Umbilical cord (tissue), 2 donors: ENCODE measurements around the gene SLC7A11. TPM values are rescaled to one million over a fixed set of nuclear protein-coding genes. Genes with fewer than 3 reads are reported as not detected.

Experiments used
- DNase-seq: peaks from one replicate; pipeline ENCODE4 v3.0.0-alpha.2; 2015; ENCODE audit warnings: low spot score
- total RNA-seq: library from RNA; depleted of rRNA; stranded (reverse); fragments of >200 nt; gene quantifications from one replicate; pipeline ENCODE4 v1.2.3, GENCODE V29; 2014; ENCODE audit warnings: low replicate concordance; ENCODE audit not compliant: insufficient read depth

The SLC7A11 gene
- total RNA-seq, 1 donor from 2014 or later = 8.7 TPM

DNA sequence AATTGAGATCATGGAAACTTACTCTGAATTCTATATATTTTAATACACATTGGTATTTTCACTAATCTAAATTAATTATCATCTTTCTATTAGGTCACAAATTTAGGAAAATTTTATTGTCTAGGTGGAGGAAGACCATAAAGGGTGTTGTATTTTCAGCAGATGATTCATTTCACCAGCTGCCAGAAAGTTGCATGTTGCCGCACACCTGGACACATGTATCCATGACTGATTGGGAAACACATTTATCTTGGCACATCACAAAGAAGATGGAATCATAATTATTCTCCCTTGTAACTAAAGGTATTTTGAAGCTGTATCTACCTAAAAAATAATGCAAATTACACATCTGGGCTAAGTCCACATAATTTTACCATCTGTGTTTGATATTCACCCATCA, 33.1 kb downstream of the SLC7A11 start:
- DNase-seq = no peak

DNA sequence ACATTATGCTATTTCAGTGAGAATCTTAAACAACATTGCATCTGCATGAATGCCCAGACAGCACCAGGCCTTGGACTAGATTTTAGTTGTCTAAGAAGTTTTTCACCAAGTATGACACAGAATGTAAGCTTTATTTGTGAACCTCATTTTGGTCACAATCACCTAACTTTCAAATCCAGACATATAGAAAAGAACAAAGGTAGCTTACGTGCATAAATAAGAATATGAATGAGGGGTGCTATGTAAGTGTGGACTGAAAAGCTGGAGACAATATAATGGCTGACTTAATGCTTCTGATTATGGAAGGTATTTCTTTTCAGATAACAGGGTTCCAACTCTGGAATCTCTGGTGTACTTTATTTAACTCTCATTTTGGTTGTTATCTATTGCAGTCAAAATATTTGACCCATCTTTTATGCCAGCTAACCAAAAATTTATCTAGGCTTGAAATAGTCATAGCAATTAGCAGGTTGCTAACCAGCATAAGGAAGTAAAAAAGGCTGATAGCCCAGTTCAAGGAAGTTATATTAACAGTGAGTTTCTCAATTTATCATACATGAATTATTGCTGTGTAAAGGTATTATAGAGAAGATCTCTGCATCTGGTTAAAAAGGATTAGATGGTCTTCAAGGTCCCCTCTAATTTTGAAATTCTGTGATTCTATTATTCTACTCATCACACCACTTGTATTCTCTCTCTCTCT, 36.5 kb downstream of the SLC7A11 start:
- no peak for DNase-seq

DNA sequence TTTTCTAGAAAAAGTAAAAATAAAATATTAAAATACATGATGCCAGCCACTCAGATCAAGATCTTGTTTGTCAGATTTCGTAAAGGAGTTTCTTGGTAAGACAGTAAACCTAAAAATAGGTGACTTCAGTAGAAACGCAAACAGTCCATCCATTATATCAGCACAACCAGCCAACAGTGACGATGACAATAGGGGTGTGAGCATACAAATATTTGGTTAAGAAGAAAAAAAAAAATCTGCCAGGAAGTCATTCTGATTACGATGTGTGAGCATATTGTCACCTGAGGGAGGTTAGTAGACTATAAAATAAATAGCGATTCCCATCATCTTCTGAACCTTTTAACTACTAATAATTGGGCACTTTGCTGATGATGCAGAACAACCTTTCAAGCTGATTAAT, 37.6 kb downstream of the SLC7A11 start:
- DNase-seq = no peak

DNA sequence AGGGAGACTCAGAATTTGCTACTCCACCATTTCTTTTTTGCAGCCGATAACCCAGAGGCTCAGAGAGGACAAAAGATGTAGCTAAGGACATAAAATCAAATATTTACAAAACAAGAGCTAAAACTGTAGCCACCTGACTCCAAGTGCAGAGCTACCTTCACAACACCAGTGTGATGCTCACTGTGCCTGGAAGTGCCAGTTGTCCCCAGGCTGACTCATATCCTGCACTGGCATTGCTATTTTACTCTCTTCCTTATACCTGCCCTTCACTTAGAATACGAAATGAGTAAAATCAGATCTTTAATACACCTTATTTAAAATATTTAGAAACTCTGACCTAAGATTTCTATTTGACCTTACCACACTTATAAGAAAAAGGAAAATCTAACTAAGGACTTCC, 39.5 kb downstream of the SLC7A11 start:
- DNase-seq = no peak

DNA sequence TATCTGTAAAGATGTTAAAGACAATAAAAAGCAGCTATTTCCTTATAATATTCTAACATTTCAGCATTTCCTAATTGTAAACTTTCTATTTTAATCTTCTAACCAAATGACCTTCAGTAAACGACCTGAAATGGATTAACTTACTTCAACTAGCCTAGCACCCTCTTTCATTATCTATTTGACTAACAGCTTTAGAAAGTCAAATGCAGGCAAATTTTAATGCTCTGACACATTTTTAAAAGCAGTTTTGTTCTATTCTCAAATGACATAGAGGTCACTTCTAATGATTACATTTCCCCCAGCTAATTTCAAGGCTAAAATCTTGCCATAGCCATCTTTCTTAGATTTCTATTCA, 41.9 kb downstream of the SLC7A11 start:
- no peak for DNase-seq

DNA sequence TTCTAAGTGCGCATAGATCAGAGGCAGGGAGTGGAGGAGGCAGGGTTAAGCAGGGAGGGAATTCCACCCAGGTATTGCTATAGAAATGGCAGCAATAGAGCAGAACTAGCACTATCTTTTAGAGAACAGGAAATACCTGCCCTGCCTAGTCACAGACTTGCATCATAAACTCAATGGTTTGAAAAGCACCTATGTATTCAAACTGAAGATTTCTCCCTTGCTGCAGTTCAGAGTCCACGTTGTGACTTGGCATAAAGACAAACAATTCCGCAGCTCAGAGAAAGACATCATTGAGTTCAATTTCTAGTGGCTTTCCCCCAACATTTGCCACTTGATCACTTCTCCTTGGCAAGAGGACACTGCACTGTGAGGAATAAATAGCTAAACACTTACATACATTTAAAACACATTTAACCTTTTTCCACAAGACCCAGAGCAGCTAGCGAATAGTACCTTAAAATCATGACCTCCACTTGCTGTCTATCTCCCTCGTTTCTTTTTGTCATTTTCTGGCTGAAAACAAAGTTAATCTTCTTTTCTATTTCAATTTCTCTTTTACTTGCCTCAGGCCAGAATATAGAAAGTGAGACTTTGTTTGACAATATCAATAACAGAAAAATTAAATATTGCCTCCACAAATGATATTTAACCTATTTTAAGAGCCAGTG, 42.4 kb downstream of the SLC7A11 start:
- peak; percentile 43 for DNase-seq

DNA sequence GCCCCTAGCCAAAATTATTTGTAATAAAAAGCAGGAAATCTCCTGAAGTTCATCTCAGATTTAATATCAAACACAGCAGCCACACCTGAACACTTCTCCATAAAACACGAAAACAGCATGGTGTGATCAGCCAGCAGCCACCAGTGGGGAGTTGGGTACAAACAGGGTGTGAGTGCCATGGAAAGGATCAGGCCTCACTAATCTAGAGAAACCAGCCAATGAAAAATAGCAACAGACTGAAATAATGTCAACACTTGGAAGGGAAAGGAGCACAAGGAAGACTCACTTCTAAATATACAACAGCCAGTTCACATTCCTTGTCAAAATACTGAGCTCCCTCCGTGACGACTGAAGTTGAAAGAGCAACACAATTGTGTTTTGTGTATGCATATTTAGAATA, 46.0 kb downstream of the SLC7A11 start:
- no peak for DNase-seq

DNA sequence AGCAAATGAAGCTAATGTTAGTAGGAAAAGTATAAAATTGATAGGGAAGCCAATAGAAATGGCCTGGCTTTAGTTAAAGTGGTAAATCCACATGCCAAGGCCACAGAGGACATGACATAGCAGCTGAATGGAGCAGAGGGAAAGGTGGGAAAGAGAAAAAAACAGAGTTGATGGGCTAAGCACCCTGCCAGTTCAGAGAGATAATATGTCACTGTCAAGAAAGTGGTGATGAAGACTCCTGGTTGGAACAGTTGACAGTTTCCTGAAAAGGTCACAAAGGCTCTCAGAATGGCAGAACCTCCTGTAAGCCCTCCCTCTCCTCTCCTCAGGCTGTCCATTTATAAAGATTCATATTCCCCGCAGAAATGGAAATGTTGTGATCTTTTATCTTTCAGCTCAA, 48.2 kb downstream of the SLC7A11 start:
- DNase-seq = no peak

DNA sequence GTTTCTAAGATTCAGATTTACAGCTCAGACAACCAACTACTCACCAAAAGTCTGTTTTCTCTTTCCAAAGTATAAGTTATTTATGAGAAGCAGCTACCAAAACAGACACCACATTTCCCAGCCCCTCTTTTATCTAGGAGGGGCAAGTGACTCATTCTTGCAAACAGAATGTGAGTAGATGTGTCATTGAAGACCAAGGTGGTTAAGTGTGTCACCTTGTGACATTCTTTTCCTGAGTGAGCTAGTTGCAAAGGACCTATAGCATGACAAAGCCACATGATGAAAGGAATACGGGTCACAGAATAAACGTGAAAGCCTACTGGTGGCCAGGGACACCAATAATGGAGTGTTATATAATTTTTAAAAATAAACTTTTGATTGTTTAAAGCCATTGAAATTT, 50.0 kb downstream of the SLC7A11 start:
- DNase-seq = no peak

DNA sequence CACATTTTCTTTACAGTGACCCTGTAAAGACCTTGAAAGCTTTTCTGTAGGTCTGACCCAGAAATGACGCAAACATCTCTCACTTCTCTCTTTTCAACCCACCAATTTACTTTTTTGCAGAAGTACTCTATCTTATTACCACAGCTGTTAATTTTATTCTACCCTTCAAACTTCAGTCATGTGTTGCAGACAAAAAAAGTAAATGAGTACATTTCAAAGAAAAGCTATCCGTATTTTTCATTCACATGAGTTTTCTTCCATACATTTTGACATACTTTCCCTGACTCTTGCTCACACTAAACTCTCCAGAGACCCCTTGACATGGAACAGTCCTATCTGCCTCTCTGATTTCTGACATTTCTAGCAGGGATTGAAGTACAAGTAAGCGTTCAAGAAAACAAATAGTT, 51.7 kb downstream of the SLC7A11 start:
- DNase-seq = no peak

DNA sequence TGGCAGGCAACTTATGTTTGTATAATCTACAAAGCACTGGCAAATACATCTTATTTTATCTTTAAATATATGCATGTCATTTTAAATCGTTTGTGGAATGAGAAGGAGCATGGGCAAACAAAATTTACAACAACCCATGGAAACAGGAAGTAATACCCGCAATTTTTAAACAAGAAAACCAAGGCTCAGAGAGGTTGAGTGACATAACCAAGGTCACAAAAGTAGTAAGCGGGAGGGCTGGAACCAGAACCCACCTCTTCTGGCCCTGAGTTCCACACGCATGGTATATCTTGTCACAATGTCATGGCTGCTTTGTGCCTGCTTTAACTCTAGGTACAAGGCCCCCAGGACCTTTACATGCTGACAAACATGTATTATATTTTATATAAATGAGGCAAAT, 52.9 kb downstream of the SLC7A11 start:
- DNase-seq = no peak

DNA sequence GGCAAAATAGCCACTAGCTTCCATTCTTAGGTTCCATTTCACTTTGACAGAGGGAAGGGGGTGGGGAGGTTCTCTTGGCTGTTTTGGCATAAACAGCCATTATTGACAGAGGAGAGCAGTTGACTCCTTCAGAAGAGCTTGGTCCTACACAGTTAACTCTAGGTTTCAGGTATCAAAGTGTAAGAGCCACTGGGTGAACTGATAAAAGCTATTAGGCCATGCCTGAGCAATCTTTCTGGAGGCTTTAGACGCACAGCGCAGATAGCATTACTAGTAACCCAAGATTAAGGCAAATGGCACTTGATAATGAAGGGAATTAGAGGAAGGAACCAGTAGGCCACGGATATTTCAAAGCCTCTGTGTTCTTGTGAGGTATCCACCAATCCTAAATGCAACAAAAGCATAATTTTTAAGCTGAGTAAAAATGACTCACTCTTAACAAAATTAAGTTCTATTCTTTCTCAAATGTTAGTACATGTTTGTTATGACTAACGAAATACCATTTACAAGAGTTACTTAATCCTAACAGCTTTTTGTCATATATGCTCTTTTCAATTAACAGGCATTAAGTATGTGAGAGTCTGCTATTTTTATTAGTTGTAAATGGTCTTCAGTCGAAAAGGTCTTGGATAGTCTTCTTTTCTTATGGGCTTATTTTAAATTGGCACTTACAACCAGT, 53.6 kb downstream of the SLC7A11 start:
- DNase-seq = no peak

DNA sequence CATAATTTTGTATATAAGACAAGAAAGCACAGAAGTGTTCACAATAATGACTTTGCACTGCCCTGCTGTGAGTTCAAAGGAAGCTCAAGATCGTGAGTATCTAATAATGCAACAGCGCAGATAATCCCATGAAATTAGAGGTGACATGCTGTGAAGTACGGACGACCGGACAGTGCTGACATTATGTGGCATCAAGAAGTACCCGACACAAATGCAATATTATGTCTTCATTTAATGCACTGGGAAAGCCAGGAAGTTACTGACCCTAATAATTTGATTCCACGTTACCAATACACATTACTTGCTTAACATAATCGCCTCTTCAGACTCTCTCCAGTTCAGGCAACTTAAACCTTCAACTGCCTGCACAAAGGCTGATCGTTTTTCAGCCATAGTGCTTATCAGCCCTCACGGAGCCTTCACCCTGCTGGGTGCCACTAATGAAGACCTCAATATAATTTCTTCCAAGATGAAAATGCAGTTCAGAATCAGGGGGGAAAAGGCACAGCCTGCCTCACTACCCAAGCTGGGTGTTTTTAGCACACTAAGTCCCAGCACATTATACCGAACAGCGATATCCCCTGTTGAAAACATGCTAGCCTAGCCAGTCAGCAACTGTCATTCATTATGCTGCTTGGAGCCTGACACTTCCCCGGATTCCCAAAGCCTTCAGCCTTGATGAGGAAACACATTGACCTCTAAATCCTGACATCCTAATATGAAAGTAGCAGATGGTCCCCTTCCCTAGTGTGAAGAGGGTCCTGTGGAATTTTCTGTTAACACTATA, 56.1 kb downstream of the SLC7A11 start:
- no peak for DNase-seq

DNA sequence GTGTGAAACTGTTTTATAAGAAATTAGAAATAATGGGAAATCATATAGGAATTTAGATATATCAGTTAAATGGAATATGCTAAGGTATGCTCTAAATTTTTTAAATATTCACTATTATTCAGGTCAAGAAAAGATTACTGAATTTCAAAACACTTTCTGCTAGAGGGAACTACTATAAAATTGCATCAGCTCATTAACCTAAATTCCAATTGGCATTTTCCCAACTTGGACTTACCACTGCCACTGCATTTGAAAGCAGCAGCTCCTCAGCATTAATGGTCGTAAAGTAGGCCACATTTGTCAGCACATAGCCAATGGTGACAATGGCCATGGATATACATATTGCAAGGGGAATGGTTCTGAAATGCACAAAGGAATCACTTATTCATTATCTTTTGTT, 57.3 kb downstream of the SLC7A11 start:
- DNase-seq = no peak

DNA sequence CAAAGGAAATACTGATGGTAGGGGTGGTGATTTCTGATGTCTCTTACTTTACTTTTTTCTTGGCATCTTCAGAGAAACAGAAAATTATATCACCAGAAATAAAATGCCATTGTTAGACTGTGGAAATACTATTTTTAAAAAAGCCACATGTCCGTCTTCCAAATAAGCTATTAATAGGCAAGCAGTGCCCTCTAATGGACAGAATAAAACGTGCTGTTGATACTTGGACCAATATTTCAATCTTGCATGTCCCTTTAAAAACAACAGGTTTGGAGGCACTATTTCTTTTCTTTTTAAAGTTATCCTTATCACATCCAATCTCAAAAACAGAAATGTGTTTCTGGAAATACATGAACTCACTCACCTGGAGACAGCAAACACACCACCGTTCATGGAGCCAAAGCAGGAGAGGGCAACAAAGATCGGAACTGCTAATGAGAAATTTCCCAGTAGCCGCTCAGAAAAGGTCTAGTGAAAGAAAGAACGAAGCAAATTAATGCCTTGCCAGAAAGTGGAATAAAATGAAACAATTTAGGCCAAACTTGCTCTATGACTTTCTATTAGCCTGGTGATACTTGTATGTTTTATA, 59.2 kb downstream of the SLC7A11 start:
- DNase-seq = peak; percentile 83

DNA sequence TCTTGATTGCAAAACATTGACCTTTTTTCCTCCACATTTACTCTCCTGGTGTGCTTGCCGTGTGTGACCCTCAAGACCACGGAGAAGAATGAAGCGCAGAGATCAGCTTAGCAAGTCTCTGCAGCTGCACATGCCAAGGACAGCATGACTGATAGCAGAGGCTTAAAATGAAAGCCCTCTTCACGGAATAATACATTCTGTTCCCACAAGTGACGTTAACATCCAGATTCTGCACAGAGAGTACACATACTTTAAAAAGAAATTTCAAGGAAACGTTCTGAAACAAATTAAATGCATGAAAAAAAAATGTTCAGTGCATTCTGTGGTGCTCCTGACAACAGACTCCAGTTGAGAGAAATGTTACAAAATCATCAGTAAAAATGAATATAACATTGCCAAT, 60.9 kb downstream of the SLC7A11 start:
- DNase-seq = peak; percentile 94

DNA sequence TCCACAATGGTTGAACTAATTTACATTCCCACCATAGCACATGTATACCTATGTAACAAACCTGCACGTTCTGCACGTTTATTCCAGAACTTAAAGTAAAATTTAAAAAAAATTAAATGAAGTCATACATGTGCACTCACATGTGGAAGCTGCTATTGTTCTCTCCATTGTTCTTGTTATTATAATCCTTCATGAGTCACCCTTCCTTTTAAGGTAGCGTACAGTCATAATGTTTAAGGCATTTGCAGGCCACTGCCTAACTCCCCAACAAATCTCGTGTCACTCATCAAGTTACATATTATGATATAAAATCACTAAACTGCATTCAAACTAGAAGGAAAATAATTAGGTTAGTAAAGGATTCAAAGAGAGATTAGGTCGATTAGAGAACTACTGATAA, 63.6 kb downstream of the SLC7A11 start:
- no peak for DNase-seq

DNA sequence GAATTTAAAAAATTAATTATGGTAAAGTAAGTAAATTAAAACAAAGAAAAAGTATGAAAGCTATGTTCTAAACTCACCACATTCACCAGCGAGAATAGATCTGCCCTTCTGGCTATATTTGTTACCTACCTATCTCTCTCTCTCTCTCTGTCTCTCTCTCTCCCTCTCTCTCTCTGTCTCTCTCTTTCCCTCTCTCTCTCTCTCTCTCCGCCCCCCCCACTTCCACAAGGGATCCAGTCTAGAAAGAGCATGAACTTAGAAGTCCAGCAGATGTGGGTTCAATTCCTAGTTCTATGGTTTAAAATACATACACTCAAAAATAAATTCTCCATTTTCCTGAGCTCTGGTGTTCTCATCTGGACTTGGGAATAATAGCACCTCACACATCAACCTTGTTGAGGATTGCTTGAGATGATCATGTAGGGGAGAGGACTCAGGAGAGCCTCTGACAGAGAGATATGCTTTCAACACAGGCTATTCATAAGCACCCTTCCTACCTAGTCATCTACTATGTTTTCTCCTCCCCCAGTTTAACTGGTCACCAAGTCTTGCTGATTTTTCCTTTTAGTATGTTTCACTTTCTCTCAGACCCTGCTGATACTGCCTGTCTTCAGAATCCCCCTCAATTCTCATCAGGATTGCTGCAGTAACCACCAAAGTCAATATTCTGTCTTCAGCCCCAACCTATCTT, 64.7 kb downstream of the SLC7A11 start:
- no peak for DNase-seq

DNA sequence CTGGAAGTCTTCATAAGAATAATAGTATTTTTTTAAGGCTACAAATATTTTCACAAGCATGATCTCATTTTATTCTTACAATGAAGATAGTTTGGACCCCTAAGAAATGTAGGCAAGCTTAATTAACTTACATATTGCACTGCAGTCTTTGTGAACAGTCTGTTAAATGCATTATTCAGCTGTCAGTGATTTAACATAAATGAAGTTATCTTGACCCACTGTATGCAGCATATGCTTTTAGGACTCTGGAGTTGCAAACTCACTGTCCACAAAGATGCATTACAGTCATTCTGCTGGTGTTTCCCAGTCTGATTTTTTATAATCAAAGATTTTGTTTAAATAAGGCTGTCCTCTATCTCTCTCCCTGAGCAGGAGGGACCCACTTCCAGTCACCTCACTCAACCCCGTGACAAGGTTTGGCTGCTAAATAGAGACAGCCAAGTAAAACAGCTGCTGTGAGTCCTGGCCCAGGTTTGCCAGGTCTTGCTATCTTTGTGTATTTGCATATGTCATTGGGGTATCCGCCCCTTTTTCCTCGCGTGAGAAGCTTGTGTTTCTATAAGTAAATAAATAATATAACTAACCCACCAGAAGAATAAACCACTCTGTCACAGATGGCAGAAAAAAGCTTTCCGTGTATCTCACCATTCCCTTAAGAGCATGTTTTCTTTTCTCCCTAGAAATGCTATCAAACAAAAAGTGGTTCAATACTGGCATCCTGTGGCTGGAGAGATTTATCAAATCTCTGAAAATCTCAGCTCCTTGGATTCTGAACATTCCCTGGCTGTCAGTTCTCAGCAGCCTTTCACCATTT, 67.0 kb downstream of the SLC7A11 start:
- peak; percentile 83 for DNase-seq

DNA sequence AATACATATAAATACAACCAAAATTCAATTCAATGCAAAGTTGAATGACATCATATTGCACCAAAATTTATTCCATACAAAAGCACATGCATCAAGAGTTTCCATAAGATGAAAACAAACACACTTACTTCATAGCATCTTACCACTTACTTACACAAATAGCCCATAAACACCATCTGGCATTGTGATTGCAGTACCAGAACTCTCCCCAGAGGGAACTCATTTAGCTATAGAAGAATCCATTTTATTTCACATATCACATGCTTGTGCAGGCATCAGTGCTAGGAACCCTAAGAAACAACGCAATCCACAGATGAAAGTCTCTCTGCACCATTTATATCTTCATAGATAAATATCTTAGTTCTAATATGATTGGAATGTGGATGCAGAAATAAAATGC, 77.9 kb downstream of the SLC7A11 start:
- DNase-seq = no peak
